ENCODE measurements around the gene PRKG1. TPM values are rescaled to one million over a fixed set of nuclear protein-coding genes. Genes with fewer than 3 reads are reported as not detected.

PRKG1 gene
- total RNA-seq, 1 experiment from 2014 or later, result 7.4 TPM

DNA sequence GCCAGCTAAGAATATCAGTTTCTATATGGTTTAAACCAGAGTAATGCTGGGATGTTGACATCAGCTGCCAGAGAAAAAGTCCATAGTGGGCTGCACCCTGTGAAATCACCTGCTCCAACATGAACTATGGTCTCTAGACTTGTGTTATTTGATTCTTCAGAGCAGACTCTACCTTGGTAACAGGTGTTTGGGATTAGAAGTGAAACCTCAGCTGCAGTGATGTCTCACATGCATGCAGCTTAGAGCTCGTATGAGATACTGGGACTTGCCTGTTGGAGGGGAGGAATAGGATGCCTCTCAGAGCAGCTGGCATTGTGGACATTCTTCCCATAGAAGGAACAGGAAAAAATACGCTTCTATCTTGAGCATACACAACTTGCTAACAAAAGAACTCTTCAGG, 912.2 kb downstream of the PRKG1 start:
- no peak overlapping the region for H3K9ac ChIP-seq (ENCODE audit: low read length)
- intact Hi-C loops (cut with micrococcal nuclease), result no loop called here
- no peaks in the 10 kb centered on the region for H3K9me3 ChIP-seq (ENCODE audit: low read length)
- no peaks in the 10 kb centered on the region for H3F3A ChIP-seq (ENCODE audit: low read length, unreplicated experiment)
- H3K4me2 ChIP-seq (ENCODE audit: low read length), result no peak overlapping the region
- no peak overlapping the region for H2AFZ ChIP-seq (ENCODE audit: low read length)
- H3K79me2 ChIP-seq (ENCODE audit: low read length), result no peaks in the 10 kb centered on the region
- no peaks in the 10 kb centered on the region for H3K27me3 ChIP-seq (ENCODE audit: low read length)
- H3K4me3 ChIP-seq (ENCODE audit: low read length), result no peak overlapping the region
- POLR2A ChIA-PET (ENCODE audit: unreplicated experiment), result no interaction called here
- no peak overlapping the region for H3K27ac ChIP-seq (ENCODE audit: low read length)
- CTCF ChIA-PET, result no interaction called here
- no TSS peak for BruUV-seq (replicated peaks)
- H3K4me1 ChIP-seq (ENCODE audit: insufficient read depth, low read length), result no peaks in the 10 kb centered on the region
- ATAC-seq, result no peak
- no peaks in the 10 kb centered on the region for H3K36me3 ChIP-seq (ENCODE audit: low read depth, low read length)
- no peaks in the 10 kb centered on the region for H3K9me2 ChIP-seq (replicated peaks; ENCODE audit: low read length)
- peak; percentile 11 for DNase-seq
- no peaks in the 10 kb centered on the region for H4K20me1 ChIP-seq (ENCODE audit: low read length)
- TF ChIP-seq, protein P1, sequence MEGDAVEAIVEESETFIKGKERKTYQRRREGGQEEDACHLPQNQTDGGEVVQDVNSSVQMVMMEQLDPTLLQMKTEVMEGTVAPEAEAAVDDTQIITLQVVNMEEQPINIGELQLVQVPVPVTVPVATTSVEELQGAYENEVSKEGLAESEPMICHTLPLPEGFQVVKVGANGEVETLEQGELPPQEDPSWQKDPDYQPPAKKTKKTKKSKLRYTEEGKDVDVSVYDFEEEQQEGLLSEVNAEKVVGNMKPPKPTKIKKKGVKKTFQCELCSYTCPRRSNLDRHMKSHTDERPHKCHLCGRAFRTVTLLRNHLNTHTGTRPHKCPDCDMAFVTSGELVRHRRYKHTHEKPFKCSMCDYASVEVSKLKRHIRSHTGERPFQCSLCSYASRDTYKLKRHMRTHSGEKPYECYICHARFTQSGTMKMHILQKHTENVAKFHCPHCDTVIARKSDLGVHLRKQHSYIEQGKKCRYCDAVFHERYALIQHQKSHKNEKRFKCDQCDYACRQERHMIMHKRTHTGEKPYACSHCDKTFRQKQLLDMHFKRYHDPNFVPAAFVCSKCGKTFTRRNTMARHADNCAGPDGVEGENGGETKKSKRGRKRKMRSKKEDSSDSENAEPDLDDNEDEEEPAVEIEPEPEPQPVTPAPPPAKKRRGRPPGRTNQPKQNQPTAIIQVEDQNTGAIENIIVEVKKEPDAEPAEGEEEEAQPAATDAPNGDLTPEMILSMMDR (conservative IDR thresholded peaks at IDR 0.05; ENCODE audit: low read depth, low read length), result no peak
- TF ChIP-seq EZH2phosphoT487 (IDR thresholded peaks at IDR 0.05; ENCODE audit: borderline replicate concordance, low read length) (no peak), EZH2 (IDR thresholded peaks at IDR 0.05; ENCODE audit: low read length, unreplicated experiment) (no peak)

DNA sequence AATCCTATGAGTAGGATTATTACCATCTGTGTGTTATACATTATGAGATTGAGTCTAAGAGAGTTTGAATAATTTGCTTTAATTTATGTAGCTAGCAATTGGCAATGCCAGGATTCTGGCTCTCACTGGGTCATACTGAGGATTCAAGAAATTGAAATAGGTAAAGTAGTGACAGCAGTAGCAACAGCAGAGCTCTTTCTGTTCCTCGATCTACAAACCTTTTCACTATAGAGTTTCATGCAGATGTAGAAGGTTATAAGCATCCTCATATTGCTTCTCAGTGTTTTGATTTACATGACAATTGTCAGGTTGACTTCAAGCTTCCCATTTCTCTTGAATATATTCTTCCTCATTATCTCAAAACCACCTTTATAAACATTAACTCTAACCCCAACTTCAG, 919.2 kb downstream of the PRKG1 start:
- no peaks in the 10 kb centered on the region for H4K20me1 ChIP-seq (ENCODE audit: low read length)
- no peak overlapping the region for H2AFZ ChIP-seq (ENCODE audit: low read length)
- no peaks in the 10 kb centered on the region for H3K9me2 ChIP-seq (replicated peaks; ENCODE audit: low read length)
- H3K79me2 ChIP-seq (ENCODE audit: low read length), result no peaks in the 10 kb centered on the region
- H3K9me3 ChIP-seq (ENCODE audit: low read length), result no peaks in the 10 kb centered on the region
- H3K4me1 ChIP-seq (ENCODE audit: insufficient read depth, low read length), result no peaks in the 10 kb centered on the region
- no peak for DNase-seq
- no peak for ATAC-seq
- no peak overlapping the region for H3K27ac ChIP-seq (ENCODE audit: low read length)
- intact Hi-C loops (cut with micrococcal nuclease), result no loop called here
- no peak overlapping the region for H3K4me2 ChIP-seq (ENCODE audit: low read length)
- ChIA-PET POLR2A (ENCODE audit: unreplicated experiment) (no interaction called here), CTCF (no interaction called here)
- H3F3A ChIP-seq (ENCODE audit: low read length, unreplicated experiment), result no peaks in the 10 kb centered on the region
- no peak overlapping the region for H3K4me3 ChIP-seq (ENCODE audit: low read length)
- H3K36me3 ChIP-seq (ENCODE audit: low read depth, low read length), result no peaks in the 10 kb centered on the region
- H3K27me3 ChIP-seq (ENCODE audit: low read length), result peaks cover 25% of the 10 kb centered on the region; the same call in 1 of the 2 replicates
- TF ChIP-seq EZH2phosphoT487 (IDR thresholded peaks at IDR 0.05; ENCODE audit: borderline replicate concordance, low read length), result no peak
- no peak for TF ChIP-seq EZH2 (IDR thresholded peaks at IDR 0.05; ENCODE audit: low read length, unreplicated experiment)
- TF ChIP-seq, protein P1 (conservative IDR thresholded peaks at IDR 0.05; ENCODE audit: low read depth, low read length), result no peak
- BruUV-seq (replicated peaks), result no TSS peak
- H3K9ac ChIP-seq (ENCODE audit: low read length), result no peak overlapping the region

DNA sequence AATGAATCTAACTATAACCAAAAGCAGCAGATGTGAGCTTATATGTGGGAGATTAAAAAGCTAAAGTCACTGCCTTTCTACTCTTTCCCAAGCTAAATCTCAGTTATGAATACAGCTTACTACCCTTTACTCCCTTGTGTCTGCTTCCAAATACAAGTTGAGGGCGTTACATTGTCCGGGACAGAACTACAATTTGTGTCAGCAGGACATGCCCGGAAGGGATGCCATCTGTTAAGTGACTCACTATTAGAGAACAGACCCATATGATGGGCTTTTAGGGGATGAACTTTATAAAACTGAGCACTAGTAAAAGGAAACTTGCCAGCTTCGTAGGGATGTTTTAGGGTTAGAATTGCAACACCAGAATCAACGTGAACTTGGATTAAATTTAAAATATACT, 924.8 kb downstream of the PRKG1 start:
- peaks cover 43% of the 10 kb centered on the region; the same call in 1 of the 2 replicates for H3K27me3 ChIP-seq (ENCODE audit: low read length)
- no peaks in the 10 kb centered on the region for H3K9me3 ChIP-seq (ENCODE audit: low read length)
- intact Hi-C loops (cut with micrococcal nuclease), result no loop called here
- no peak overlapping the region for H3K4me2 ChIP-seq (ENCODE audit: low read length)
- ATAC-seq (0 out of 2 replicates have a peak, but pooled peaks have one; percentile 22), DNase-seq (peak; percentile 22)
- CTCF ChIA-PET, result interaction anchor here (0.6 kb wide), 2 partner anchors 12 to 1072 kb away, joined by 4 read pairs; no protein-coding TSS in a partner anchor
- H3K79me2 ChIP-seq (ENCODE audit: low read length), result no peaks in the 10 kb centered on the region
- H3F3A ChIP-seq (ENCODE audit: low read length, unreplicated experiment), result no peaks in the 10 kb centered on the region
- H2AFZ ChIP-seq (ENCODE audit: low read length), result no peak overlapping the region
- no peaks in the 10 kb centered on the region for H4K20me1 ChIP-seq (ENCODE audit: low read length)
- H3K4me3 ChIP-seq (ENCODE audit: low read length), result no peak overlapping the region
- H3K9ac ChIP-seq (ENCODE audit: low read length), result no peak overlapping the region
- no TSS peak for BruUV-seq (replicated peaks)
- POLR2A ChIA-PET (ENCODE audit: unreplicated experiment), result no interaction called here
- TF ChIP-seq EZH2phosphoT487 (IDR thresholded peaks at IDR 0.05; ENCODE audit: borderline replicate concordance, low read length) (no peak), EZH2 (IDR thresholded peaks at IDR 0.05; ENCODE audit: low read length, unreplicated experiment) (no peak)
- TF ChIP-seq, protein P1 (conservative IDR thresholded peaks at IDR 0.05; ENCODE audit: low read depth, low read length), result no peak
- no peaks in the 10 kb centered on the region for H3K36me3 ChIP-seq (ENCODE audit: low read depth, low read length)
- H3K27ac ChIP-seq (ENCODE audit: low read length), result no peak overlapping the region
- H3K9me2 ChIP-seq (replicated peaks; ENCODE audit: low read length), result no peaks in the 10 kb centered on the region
- no peaks in the 10 kb centered on the region for H3K4me1 ChIP-seq (ENCODE audit: insufficient read depth, low read length)
